ENCODE measurements around the gene VAV1.

VAV1 gene

DNA sequence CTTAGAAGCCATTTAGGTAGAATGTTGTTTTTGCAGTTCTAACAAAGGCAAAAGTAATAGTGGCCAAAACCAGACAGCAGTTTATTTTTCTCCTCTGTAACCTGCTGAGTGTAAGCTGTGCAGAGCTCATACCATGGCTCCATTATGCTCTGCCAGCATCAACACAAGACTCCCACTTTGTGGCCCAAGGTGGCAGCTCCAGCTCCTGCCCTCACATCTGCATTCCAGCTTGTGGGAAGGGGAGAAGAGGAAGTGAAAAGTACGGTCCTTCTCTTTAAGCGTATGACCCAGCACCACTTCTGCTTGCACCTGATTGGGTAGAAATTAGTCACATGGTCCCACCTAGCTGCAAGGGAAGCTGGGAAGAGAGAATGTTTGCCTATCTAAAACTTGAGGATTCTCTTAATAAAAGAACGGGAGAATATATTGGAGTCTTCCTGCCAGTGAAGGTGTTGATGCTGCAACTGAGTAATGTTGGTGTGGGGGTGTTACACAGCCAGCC lies 134.1 kb downstream of the VAV1 start:
- no peak for DNase-seq
